GM11168 (cell line): Measurements from ENCODE around the gene C21orf91.

ENCODE experiments used
- in situ Hi-C: fragments of 300-500 bp; cut with MboI; formaldehyde crosslinking; loops from one replicate; pipeline ENCODE4 v1.12.0; 2022; ENCODE audit warnings: low sequenced_read_pairs; ENCODE audit not compliant: unreplicated experiment

The C21orf91 gene

DNA sequence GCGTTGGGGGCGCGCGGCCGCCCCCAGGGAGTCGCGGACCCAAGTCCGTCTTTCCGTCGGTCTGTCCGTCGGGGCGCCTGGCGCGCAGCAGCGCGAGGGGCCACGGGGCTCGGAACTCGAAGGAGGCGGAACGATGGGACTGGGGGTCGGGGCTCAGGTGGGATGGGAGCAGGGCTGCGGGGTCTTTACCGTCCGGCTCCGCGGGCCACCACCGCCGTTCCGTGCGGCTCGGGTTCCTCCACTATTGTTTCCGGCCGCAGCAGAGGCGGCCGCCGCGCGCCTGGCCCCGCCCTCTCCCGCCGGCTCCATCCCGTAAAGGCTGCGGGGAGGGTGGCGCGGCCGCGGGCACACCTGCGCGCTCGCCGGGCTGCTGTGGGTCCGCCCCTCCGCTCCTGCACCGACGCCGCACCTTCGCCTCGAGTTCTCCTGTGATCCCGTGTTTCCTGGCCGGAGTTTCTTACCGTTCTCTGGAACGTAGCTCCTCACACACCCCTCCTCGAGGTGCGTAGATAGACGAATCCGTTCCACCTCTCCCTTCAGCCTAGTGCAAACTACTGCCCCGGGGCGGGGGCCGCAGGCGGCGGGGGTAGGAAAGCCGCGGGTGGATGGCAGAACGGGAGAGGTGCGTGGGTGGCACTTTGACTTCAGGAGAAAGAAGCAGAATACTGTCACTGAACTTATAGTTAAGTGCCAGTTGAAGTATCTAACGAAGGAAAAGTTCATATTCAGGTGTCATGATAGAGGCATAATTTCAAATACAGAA lies at the start of gene C21orf91:
Gene C21orf91, minus strand, starts transcription at position 243 of the 763 bp plus-strand sequence. CDS start 1,038 bp downstream, outside the sequence.
- in situ Hi-C loops: no loop called here

DNA sequence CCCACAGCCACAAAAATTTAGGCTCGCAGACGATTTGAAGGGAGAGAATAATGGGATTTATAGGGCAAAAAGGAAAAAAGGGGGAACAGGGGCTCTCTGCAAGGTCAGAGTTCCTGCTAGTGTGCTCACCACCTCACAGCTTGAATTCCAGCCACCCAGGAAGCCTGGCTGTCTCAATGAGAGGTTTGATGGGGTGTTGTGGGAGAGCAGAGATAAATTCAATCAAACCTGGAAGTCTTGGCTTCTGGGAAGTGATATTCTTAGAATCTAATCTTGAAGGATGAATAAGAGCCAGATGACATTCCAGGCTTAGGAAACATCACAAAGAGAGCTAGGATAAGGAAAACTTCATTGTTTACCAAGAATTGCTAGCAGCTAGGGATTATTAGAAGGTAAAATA lies 47.4 kb upstream of the C21orf91 start:
- in situ Hi-C loops: no loop called here

- in situ Hi-C loops: no loop called here
Observed at GRCh38 chr21:17859661-17860060, 40.5 kb upstream of the C21orf91 start.

DNA sequence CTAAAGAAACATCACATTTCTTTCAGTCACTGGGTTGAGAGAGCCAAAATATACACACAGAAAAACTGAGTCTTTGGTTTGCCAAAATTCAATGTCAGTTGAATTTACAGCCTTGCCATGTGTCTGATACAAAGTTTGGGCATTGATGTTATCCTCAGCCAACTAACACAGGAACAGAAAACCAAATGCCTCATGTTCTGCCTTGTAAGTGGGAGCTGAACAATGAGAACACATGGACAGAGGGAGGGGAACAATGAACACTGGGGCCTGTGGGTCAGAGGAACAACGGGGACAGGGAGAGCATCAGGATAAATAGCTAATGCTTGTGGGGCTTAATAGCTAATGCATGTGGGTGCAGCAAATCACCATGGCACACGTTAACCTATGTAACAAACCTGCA lies 39.6 kb upstream of the C21orf91 start:
- in situ Hi-C loops: no loop called here

DNA sequence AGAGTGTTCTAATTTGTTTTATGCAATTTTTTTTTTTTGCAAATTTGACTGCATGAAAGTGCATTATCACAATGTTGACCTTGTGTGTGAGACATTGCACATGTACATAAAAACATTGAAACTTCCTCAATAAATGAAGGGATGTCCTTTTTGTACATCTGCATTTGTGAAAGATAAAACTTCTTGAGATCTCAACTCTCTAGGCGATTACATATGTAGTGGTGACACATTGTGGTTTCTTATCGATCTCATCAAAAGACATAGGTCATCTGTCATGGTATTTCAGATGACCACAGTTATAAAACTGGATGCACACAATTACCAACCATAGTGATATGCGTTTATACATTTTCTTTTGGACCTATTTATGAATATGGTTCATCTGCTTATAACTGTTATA lies 35.6 kb upstream of the C21orf91 start:
- in situ Hi-C loops: no loop called here

DNA sequence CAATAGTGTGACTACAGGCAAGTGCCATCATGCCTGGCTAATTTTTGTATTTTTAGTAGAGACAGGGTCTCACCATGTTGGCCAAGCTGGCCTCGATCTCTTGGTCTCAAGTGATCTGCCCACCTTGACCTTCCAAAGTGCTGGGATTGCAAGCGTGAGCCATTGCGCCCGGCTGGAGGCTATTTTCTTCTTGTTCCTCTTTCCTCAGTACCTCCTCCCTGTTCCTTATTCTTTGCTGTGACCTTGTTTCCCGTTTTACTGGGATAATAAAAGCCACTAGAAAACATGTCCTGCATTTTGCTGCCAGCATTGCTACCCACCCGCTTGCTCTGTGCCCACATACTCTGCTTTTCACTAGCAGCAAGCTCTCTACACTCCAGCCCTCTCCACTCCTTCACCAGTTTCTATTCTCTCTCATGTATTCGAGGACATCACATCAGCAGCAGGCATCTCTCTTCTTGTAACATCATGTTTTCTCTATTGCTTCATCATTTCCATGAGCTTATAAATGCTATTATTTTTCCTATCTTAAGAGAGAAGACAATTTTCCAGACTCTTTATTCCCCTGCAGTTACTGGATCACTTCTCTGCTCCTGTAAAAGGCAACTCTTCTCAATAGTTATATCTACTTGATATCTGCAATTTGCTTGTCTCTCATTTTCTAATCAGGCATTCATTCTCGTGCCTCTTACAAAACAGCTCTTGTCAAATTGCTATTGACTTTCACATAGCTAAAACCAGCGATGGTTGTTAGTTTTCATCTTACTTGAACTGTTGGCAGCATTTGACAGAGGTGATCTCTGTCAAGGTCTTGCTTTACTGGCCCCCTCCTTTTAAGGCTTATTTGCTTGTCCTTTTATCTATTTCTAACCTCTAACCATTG lies 34.5 kb upstream of the C21orf91 start:
- in situ Hi-C loops: no loop called here

GRCh38 chr21:17848228-17848627 lies 29.1 kb upstream of the C21orf91 start:
- in situ Hi-C loops: no loop called here

DNA sequence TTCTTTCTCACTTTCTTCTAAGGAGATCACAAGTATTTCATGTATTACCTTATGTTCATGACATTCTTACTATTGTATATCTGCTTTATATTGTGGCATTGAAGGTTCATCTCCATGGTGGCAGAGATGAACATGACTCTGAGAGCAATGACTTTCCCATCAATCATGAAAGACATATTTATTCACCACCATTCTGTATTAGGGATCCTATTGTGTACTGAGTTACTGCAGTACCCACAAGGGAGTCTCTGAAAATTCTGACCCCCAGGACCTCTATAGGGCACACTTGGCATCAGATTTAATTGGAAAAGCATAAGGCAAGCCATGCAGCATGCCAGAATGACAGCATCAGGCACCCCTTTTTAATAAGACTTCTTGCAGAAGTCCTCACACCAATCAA lies 21.9 kb upstream of the C21orf91 start:
- in situ Hi-C loops: no loop called here

DNA sequence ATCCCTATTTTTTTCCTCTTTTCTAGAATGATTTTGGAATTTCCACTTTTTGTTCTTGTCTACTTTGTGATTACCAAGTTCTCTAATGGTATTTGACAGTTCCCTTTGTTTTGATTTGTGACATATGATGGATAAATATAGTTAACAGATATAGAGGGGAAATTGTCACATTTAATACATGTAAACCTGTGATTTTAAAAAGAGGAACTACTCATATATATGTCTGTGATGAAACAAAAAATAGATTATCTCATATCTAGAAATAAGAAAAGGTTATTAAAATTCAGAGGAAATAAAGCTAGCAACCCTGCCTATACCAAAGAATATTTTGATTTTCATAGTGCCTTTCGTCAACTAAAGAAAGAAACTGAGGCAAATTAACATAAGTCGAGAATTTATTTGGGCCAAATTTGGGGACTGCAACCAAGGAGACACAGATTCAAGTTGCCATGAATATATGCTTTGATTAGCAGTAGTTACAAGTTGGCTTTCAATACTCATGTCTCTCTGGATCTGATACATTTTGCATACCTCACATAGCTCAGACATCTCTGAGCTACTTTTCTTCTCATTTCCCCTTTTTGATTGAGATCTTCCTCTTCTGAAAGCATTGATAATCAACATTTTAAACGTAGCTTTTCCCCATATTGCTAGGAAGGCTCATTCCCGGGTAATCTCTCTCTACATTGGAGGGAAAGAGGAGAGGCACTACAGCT lies 15.6 kb upstream of the C21orf91 start:
- in situ Hi-C loops: no loop called here

DNA sequence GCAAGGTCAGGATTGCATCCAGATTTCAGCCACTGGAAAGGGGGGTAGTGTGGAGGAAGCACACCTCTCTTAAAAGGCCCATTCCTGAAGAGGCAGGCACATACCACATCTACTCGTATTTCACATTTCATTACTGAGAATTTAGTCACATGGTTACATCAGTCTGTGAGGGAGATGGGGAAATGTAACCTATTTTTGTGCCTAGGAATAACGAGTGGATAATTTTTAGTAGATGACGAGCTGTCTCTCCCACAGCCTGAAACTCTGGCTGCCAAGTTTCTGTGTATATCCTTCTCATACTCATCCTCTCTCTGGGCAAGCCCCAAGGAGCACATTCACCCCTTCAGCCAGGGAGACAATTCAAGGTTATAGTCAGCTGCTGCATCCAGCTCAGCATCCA lies 10.3 kb upstream of the C21orf91 start:
- in situ Hi-C loops: no loop called here

DNA sequence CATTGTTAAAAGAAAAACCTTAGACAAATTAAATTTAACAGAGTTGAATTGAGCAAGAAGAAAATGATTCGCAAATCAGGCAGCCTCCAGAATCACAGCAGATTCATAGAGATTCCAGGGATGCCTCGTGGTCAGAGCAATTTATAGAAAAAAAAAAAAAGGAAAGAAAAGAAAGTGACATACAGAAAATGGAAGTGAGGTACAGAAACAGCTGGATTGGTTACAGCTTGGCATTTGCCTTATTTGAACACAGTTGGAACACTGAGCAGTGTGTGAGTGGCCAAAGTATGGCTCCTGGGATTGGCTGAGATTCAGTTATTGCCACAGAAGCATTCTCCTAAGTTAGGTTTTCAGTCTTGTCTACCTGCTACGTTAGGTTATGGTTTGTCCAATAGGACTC lies 9.1 kb upstream of the C21orf91 start:
- in situ Hi-C loops: no loop called here

DNA sequence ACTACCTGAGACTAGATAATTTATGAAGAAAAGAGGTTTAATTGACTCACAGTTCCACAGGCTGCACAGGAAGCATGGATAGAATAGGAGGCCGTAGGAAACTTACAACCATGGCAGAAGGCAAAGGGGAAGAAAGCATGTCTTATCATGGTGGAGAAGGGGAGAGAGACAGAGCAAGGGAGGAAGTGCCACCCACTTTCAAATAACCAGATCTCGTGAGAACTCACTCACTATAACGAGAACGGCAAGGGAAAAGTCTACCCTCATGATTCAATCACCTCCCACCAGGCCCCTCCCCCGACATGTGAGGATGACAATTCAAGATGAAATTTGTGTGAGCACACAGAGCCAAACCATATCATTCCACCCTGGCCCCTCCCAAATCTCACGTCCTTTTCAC lies 4.7 kb upstream of the C21orf91 start:
- in situ Hi-C loops: no loop called here

DNA sequence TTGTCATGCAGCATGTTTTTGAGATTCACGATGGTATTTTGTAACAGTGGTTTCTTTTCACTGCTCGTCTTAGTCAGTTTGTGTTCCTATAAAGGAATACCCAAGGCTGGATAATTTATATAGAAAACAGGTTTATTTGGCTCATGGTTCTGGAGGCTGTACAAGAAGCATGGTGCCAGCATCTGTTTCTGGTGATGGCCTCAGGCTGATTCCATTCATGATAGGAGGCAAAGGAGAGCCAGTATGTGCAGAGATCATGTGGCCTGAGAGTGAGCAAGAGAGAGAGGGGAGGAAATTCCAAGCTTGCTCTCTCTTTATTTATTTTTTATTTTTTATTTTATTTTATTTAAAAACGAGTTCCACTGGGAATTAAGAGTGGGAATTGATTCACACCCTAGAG lies 2.0 kb upstream of the C21orf91 start:
- in situ Hi-C loops: no loop called here

DNA sequence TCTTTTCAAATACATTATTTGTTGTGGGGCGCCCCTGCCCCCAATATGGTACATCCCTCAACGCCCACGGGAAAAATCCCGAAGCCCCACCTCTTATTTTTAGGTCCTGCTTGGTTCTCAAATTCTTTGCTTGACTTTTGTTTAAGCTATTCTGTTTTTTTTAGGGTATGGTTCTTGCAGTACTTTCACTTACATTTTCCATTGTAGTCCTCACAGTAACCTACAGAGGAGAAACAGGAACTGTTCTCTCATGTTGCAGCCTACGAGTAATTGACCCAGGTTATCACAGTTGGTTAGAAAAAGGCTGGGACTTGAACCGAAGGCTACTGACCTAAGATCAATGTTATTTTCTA lies 697 bp upstream of the C21orf91 start:
- in situ Hi-C loops: no loop called here

DNA sequence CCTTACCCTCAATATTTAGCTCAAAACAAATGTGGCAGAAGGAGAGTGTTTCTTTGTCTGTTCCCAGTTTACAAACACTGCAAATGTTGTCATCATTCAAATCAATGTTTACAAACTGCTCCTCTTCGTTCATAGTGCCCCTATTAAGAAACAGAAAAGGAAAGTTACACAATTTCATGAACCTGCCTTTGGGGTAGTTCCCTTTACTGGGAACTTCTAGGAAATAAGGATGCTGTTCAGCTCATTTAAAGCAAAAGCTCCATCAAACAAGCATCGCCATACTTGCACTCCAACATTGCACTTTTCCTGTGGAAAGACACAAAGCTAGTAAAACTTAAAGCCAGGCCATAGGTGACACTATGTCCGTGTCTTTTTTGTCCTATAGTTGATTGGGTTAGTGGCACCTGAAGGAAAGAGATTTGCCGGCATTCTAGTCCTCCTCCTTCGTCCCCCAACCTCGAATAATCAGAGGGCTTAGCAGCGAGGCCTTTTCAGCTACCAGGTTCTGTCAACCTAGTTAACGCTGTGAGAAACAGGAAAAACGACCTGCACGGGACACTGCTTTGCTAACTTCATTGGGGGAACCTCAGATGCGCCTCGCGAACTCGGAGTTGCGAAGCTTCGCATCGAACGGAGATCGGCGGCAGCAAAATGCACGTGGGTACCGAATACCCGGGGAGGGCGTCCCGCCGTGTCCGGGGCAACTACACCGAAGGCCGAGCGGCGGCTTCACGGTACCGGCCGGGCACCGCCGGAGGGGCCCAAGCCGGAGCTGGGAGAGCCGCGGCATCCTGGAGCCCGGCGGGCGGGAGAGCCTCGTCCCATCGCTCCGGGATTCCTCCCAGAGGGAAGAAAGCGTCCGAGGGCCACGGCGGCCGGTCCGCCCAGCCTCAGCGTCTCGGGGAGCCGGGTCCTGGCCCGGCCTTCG lies 706 bp downstream of the C21orf91 start:
- in situ Hi-C loops: no loop called here

DNA sequence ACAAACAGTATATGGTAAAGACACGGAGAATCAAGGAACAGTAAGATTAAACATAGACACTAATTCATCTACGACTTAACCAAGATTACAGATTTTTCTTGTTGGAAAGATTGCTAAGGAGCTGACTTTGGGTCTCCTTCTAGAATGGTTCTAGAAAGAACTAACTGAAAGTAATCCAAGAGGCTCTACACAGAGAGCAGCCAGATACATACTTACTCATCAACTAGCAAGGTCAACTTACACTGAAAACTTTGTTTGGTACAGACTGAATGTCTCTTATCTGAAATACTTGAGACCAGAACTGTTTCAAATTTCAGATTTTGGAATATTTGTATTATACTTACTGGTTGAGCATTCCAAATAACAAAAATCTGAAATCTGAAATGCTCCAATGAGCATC lies 5.8 kb downstream of the C21orf91 start:
- in situ Hi-C loops: no loop called here

- in situ Hi-C loops: no loop called here
Observed at GRCh38 chr21:17805966-17806365, 13.2 kb downstream of the C21orf91 start.

DNA sequence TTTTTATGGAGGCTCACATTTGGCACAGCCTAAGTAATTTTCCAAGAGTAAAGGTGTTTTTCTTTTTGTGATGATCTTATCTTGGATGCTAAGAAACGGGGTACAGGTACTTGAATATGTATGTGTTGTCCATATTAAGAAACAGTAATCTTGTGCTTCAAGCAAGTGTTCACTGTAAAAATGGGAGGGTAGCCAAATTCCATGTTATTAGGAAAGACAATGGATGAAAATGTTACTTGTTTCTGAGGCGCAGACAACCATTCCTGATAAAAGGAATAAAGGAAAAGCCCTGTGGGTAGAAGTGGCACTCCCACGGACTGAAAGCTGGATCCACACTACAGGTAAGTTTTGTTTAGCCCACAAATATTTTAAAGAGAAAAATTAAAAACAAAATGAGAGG lies 15.6 kb downstream of the C21orf91 start:
- in situ Hi-C loops: no loop called here

- in situ Hi-C loops: no loop called here
Observed at GRCh38 chr21:17802572-17802971, 16.6 kb downstream of the C21orf91 start.
